LHCN-M2 (cell line): ENCODE data around the gene SLC2A8. TPM values are rescaled to one million over a fixed set of nuclear protein-coding genes. Genes with fewer than 3 reads are reported as not detected.

Source experiments
- DNase-seq: peaks from one replicate; pipeline ENCODE4 v3.0.0-alpha.2; 2012; ENCODE audit warnings: low read depth
- polyA plus RNA-seq: library from polyadenylated mRNA; unstranded; fragments of >200 nt; gene quantifications from one replicate; pipeline ENCODE4 v1.2.1, GENCODE V29; 2012; ENCODE audit warnings: missing spikeins
- total RNA-seq: library from RNA; depleted of rRNA; stranded (reverse); fragments of >200 nt; gene quantifications from 2 replicates; pipeline ENCODE4 v1.2.3, GENCODE V29; 2014; rRNA removed

The SLC2A8 gene
- 10.5 and 13.9 TPM in 2 replicates for total RNA-seq
- polyA plus RNA-seq: 9.7 TPM

- peak; percentile 99 for DNase-seq
Observed at GRCh38 chr9:127396808-127397645, at the start of gene SLC2A8. SLC2A8 (plus strand) TSS chr9:127397169; CDS start chr9:127397231, 62 bp downstream.

- no peak for DNase-seq
Observed at GRCh38 chr9:127347831-127348776, 48.9 kb upstream of the SLC2A8 start.

GRCh38 chr9:127349483-127350113 lies 47.4 kb upstream of the SLC2A8 start:
- DNase-seq: no peak

GRCh38 chr9:127351182-127352166 lies 45.5 kb upstream of the SLC2A8 start:
- no peak for DNase-seq

- no peak for DNase-seq
Observed at GRCh38 chr9:127353882-127354281, 43.1 kb upstream of the SLC2A8 start.

GRCh38 chr9:127356906-127357305 lies 40.1 kb upstream of the SLC2A8 start:
- DNase-seq: no peak

GRCh38 chr9:127358023-127358535 lies 38.9 kb upstream of the SLC2A8 start:
- no peak for DNase-seq

DNA sequence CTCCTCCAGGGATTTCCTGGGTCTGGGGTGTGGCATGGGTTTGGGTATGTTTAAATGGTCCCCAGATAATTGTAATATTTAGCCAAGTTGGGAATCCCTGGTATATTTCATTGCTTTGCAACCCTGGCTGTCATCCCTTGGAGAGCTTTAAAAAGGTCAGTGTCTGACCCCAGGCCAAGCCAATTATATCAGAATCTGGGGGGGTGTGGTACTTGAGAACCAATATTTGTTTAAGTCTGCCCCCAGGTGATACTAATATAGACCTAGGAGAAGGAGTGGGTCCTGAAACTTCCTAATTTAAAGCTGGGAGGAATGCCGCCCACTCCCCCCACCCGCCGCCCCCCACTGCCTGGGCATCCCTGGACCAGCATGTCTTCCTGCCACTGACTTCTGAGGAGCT lies 38.2 kb upstream of the SLC2A8 start:
- no peak for DNase-seq

GRCh38 chr9:127360250-127360649 lies 36.7 kb upstream of the SLC2A8 start:
- peak; percentile 26 for DNase-seq

DNA sequence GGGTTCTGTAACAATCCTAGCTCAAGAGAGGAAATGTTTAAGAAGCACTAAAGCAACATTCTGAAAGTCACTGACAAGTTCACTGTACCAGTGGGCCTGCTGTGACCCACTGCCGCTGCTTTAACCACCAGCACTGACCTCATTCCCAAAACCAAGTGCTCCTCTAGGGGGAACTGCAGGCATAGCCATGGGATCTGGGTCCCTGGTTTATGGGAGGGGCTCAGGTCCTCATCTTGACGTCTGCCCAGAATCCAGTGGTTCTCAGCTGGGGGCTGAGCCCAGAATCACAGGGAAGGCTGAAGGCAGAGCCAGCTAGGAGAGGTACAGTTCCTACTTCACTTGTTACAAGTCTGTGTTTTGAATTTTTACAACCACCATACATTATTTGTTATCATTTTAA lies 36.1 kb upstream of the SLC2A8 start:
- peak; percentile 18 for DNase-seq

GRCh38 chr9:127361561-127361960 lies 35.4 kb upstream of the SLC2A8 start:
- DNase-seq: no peak

DNA sequence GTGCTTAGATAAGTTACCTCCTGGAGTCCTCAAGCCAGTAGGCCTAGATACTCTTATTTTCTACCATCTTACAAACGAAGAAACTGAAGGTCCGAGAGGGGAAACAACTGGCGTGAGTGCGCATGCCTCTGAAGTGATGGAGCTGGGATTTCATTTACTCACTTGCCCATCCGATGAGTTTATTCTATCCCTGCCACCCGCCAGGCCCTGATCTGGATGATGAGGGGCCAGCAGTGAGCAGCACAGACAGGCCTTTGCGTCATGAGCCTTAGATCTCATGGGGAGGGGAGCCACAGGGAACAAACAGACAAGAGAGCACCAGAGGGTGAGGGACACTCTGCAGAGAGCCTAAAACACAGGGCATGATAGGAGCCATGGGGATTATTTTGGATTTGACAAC lies 34.1 kb upstream of the SLC2A8 start:
- no peak for DNase-seq

- DNase-seq: no peak
Observed at GRCh38 chr9:127365461-127365860, 31.5 kb upstream of the SLC2A8 start.

- no peak for DNase-seq
Observed at GRCh38 chr9:127366594-127366993, 30.4 kb upstream of the SLC2A8 start.

DNA sequence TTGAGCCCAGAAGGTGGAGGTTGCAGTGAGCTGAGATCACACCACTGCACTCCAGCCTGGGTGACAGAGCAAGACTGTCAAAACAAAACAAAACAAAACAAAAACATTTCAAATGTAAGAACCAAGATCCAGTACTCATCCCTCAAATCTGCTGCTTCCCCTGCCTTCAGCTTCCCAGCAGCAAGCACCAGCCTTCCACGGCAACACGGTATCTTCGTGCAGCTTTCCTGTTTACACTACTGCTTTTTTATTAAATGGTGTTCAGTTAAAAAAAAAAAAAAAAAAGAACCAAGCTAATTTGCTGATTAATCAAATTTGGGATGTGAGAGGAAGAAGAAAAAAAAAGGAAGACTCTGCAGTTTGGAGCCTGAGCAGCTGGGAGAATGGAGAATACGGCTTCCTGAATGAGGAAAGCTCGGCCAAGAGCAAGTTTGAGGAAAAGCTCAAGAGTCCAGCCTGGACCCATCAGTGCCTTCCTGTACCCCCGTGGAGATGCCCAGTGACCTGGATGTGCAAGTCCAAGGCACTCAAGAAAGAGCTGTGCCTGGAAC lies 28.0 kb upstream of the SLC2A8 start:
- no peak for DNase-seq

DNA sequence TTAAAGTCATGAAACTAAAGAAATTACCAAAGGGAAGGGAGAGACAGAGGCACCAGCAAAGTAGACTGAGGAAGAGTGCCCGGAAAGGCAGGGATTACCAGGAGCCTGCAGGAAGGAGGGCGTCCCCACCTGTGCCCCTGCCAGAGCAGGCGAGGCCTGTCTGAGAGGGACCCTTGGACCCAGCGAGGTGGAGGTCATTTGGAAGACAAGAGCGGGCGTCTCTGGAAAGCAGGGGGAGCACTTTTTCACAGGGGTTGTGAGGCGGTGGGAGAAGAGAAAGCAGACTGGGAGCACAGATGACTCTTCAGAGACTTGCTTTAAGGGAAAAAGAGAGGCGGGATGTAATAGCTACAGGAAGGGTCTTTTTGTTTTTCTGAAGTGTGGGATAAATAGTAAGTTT lies 27.5 kb upstream of the SLC2A8 start:
- DNase-seq: no peak

GRCh38 chr9:127370147-127370579 lies 26.8 kb upstream of the SLC2A8 start:
- DNase-seq: no peak

DNA sequence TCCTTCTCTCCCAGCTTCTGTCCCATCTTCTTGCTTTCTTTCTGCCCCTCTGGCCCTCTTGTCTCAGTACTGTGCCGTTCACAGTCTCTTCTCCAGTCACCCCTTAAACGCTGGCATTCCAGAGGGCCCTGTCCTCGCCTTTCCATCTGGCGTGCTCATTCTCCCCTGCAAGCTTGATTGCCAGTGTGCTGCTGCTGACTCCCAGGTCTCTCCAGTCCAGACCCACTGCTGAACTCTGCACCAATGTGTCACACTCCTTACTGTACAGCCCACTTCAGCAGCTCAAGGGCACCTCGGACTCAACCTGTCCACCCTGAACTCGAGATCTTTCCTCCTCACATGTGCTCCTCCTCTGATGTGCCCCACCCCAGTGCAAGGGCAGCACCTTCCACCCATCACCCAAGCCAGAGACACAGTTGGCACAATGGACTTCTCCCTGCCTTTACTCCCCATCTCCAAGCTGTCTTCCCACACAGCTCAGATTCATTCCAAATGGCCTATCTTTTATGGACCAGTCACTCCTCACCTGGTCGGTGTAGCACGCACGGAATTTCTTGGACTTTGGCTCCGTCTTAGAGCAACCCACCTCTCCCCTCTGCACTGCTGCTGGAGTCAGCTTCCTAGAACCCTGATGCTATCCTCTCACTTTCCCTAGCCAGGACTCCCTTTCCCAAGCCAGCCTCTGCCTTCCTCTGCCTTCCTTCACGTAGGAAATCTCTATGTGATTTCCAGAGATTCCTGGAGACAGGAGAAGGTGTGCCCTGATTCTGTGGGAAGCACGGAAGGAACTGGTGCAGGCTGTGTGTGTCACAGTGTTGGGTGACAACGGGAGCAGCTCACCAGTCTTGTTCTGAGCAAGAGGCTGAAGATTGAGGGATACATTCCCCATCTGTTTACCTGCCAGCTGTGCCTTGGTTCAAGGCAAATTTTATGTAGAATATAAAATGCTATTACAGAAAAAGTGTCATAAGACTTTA lies 26.0 kb upstream of the SLC2A8 start:
- DNase-seq: no peak

- no peak for DNase-seq
Observed at GRCh38 chr9:127380479-127380878, 16.5 kb upstream of the SLC2A8 start.
